Measurements from ENCODE around the gene FEN1. TPM values are rescaled to one million over a fixed set of nuclear protein-coding genes. Genes with fewer than 3 reads are reported as not detected.

FEN1 gene
- total and polyA plus RNA-seq, 9 donors = 3.7 to 8.6 (median 5.0) TPM

- intact Hi-C loops (cut with DNase I) = no loop called here
- 11 to 19% (median 13%) methylated on average over 13 to 15 of the region's 15 CpGs for WGBS, 3 donors
These were observed 46.8 kb upstream of the FEN1 start for GRCh38 chr11:61745781-61746441.

GRCh38 chr11:61746442-61747191, 46.1 kb upstream of the FEN1 start:
- no peak for TF ChIP-seq CTCF (IDR thresholded peaks at IDR 0.05)
- no peak for TF ChIP-seq POLR2A (IDR thresholded peaks at IDR 0.05)
- TF ChIP-seq EP300 (IDR thresholded peaks at IDR 0.05) = no peak
- Histone ChIP-seq H3K9me3 (no peaks in the 10 kb centered on the region), H3K27me3 (no peaks in the 10 kb centered on the region), H3K4me1 (ENCODE audit: insufficient read depth) (peaks cover 9% of the 10 kb centered on the region), H3K27ac (no peak overlapping the region), H3K4me3 (no peak overlapping the region), H3K36me3 (no peaks in the 10 kb centered on the region)
- 74 to 80% (median 79%) methylated on average over 19 of the region's 19 CpGs for WGBS, 3 donors
- no peak for DNase-seq
- intact Hi-C loops (cut with DNase I) = no loop called here

More at GRCh38 chr11:61745781-61746441, 46.8 kb upstream of the FEN1 start:
- H3K27me3 ChIP-seq = no peaks in the 10 kb centered on the region
- H3K9me3 ChIP-seq = no peaks in the 10 kb centered on the region
- H3K36me3 ChIP-seq = no peaks in the 10 kb centered on the region
- peak in 1 of 5 donors; percentile 49 for DNase-seq
- H3K4me3 ChIP-seq = no peak overlapping the region
- no peak overlapping the region for H3K27ac ChIP-seq
- H3K4me1 ChIP-seq (ENCODE audit: insufficient read depth) = peaks cover 7% of the 10 kb centered on the region
- TF ChIP-seq EP300 (IDR thresholded peaks at IDR 0.05) (no peak), POLR2A (IDR thresholded peaks at IDR 0.05) (no peak), CTCF (IDR thresholded peaks at IDR 0.05) (no peak)

- no peak overlapping the region for H3K4me3 ChIP-seq
- no peak overlapping the region for H3K27ac ChIP-seq
- intact Hi-C loops (cut with DNase I) = no loop called here
- no peaks in the 10 kb centered on the region for H3K36me3 ChIP-seq
- H3K27me3 ChIP-seq = no peaks in the 10 kb centered on the region
- peaks cover 14% of the 10 kb centered on the region for H3K4me1 ChIP-seq (ENCODE audit: insufficient read depth)
- no peaks in the 10 kb centered on the region for H3K9me3 ChIP-seq
- DNase-seq = peak; percentile 87 to 92 (median 87)
- peak; percentile 73 to 90 (median 89) for TF ChIP-seq CTCF (IDR thresholded peaks at IDR 0.05)
- no peak for TF ChIP-seq EP300 (IDR thresholded peaks at IDR 0.05)
- WGBS, 3 donors = 59 to 62% (median 60%) methylated on average over 17 to 19 of the region's 19 CpGs
These were observed 45.3 kb upstream of the FEN1 start for GRCh38 chr11:61747192-61747966.

GRCh38 chr11:61747967-61748285, 44.8 kb upstream of the FEN1 start:
- intact Hi-C loops (cut with DNase I) = loop anchor here in 1 of 4 donors (2.0 kb wide), 1 partner anchor 29 kb away; no protein-coding TSS in a partner anchor
- no peak overlapping the region for H3K27ac ChIP-seq
- no peaks in the 10 kb centered on the region for H3K9me3 ChIP-seq

More at GRCh38 chr11:61747967-61748285, 44.8 kb upstream of the FEN1 start:
- Histone ChIP-seq H3K36me3 (no peaks in the 10 kb centered on the region), H3K27me3 (no peaks in the 10 kb centered on the region), H3K4me3 (no peak overlapping the region), H3K4me1 (ENCODE audit: insufficient read depth) (peaks cover 14% of the 10 kb centered on the region)
- 27 to 60% (median 42%) methylated on average over 2 to 3 of the region's 3 CpGs for WGBS, 3 donors
- TF ChIP-seq POLR2A (IDR thresholded peaks at IDR 0.05) = no peak
- TF ChIP-seq CTCF (IDR thresholded peaks at IDR 0.05) = peak in 1 of 3 donors; percentile 8
- DNase-seq = no peak
